ENCODE data around the gene ZNF513.

GRCh38 chr2:27409321-27410073 lies 29.0 kb upstream of the ZNF513 start, which contains the start of gene PPM1G:
- TF ChIP-seq EZH2phosphoT487 (IDR thresholded peaks at IDR 0.05; ENCODE audit: borderline replicate concordance) (no peak), POLR2A (IDR thresholded peaks at IDR 0.05; ENCODE audit: borderline replicate concordance, extremely low read depth, insufficient read depth, insufficient read length) (peak; percentile 90), REST (IDR thresholded peaks at IDR 0.05; ENCODE audit: low read depth) (no peak), POLR2AphosphoS5 (IDR thresholded peaks at IDR 0.05; ENCODE audit: low read depth, low read length) (peak; percentile 99), JUND (IDR thresholded peaks at IDR 0.05) (no peak), CEBPB (IDR thresholded peaks at IDR 0.05; ENCODE audit: low read depth) (no peak), EGR1 (IDR thresholded peaks at IDR 0.05; ENCODE audit: low read depth) (0 out of 2 replicates have a peak, but pooled peaks have one; percentile 37), ZNF274 (IDR thresholded peaks at IDR 0.05; ENCODE audit: low read depth, low read length) (no peak)
- TF ChIP-seq, protein P1, sequence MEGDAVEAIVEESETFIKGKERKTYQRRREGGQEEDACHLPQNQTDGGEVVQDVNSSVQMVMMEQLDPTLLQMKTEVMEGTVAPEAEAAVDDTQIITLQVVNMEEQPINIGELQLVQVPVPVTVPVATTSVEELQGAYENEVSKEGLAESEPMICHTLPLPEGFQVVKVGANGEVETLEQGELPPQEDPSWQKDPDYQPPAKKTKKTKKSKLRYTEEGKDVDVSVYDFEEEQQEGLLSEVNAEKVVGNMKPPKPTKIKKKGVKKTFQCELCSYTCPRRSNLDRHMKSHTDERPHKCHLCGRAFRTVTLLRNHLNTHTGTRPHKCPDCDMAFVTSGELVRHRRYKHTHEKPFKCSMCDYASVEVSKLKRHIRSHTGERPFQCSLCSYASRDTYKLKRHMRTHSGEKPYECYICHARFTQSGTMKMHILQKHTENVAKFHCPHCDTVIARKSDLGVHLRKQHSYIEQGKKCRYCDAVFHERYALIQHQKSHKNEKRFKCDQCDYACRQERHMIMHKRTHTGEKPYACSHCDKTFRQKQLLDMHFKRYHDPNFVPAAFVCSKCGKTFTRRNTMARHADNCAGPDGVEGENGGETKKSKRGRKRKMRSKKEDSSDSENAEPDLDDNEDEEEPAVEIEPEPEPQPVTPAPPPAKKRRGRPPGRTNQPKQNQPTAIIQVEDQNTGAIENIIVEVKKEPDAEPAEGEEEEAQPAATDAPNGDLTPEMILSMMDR (IDR thresholded peaks at IDR 0.05 in 2 of 3, conservative IDR thresholded peaks at IDR 0.05 in 1 of 3; ENCODE audit: borderline replicate concordance in 1 of 3, insufficient read depth in 1 of 3, low read depth in 2 of 3, low read length in 2 of 3) = no peak
